Caco-2 (cell line): ENCODE results near the gene SLC25A29. TPM values are rescaled to one million over a fixed set of nuclear protein-coding genes. Genes with fewer than 3 reads are reported as not detected.

Source experiments
- BruUV-seq: library from RNA; stranded (reverse); fragments of 400-500 nt; replicated peaks from 2 replicates; lab custom pipeline; 2021; lab: Mats Ljungman, UMichigan
- CTCF ChIA-PET: fragments of 300-600 bp; sonication (Branson Sonifier 250); formaldehyde crosslinking; loops from one replicate; lab custom pipeline; 2022; ENCODE audit warnings: antibody characterized with exemption; lab: Charles Lee
- POLR2A ChIA-PET: fragments of 300-600 bp; sonication (Branson Sonifier 250); formaldehyde crosslinking; loops from one replicate; lab custom pipeline; 2022; ENCODE audit warnings: antibody characterized with exemption; lab: Charles Lee
- DNase-seq, 2 experiments: peaks; one replicate each; pipeline versions ENCODE4 v3.0.0 to v3.0.0-alpha.2; 2020 to 2022
- H3K27me3 ChIP-seq: replicated peaks from 2 replicates; pipeline ENCODE4 v1.6.0; 2011; ENCODE audit warnings: low read length; ENCODE audit not compliant: control insufficient read depth, insufficient read depth
- H3K36me3 ChIP-seq: 2 replicates; pipeline ENCODE4 v1.5.1; 2011; ENCODE audit warnings: low read length; ENCODE audit not compliant: control insufficient read depth, insufficient read depth
- H3K4me1 ChIP-seq: fragments of 250-450 bp; sonication (Bioruptor Pico); 2 replicates; pipeline ENCODE4 v1.5.1; 2020; ENCODE audit warnings: mild to moderate bottlenecking
- H3K4me3 ChIP-seq: 2 replicates; pipeline ENCODE4 v1.5.1; 2011; ENCODE audit warnings: low read depth, mild to moderate bottlenecking, control low read depth, low read length
- H3K9me3 ChIP-seq: fragments of 250-450 bp; sonication (Bioruptor Pico); 2 replicates; pipeline ENCODE4 v1.5.1; 2020; ENCODE audit warnings: mild to moderate bottlenecking, moderate library complexity
- H3K27ac Mint-ChIP-seq: one replicate; pipeline ENCODE4 v1.8.0; 2022; ENCODE audit warnings: mixed read lengths; ENCODE audit not compliant: unreplicated experiment
- H3K27me3 Mint-ChIP-seq: one replicate; pipeline ENCODE4 v1.8.0; 2022; ENCODE audit warnings: mixed read lengths; ENCODE audit not compliant: insufficient read depth, unreplicated experiment
- H3K36me3 Mint-ChIP-seq: one replicate; pipeline ENCODE4 v1.8.0; 2022; ENCODE audit warnings: mild to moderate bottlenecking, mixed read lengths; ENCODE audit not compliant: insufficient read depth, unreplicated experiment
- H3K4me1 Mint-ChIP-seq: one replicate; pipeline ENCODE4 v1.8.0; 2022; ENCODE audit warnings: low read depth, mixed read lengths; ENCODE audit not compliant: unreplicated experiment
- H3K4me3 Mint-ChIP-seq: one replicate; pipeline ENCODE4 v1.8.0; 2022; ENCODE audit warnings: mild to moderate bottlenecking, moderate library complexity, mixed read lengths; ENCODE audit not compliant: unreplicated experiment
- H3K9me3 Mint-ChIP-seq: one replicate; pipeline ENCODE4 v1.8.0; 2022; ENCODE audit warnings: mixed read lengths; ENCODE audit not compliant: unreplicated experiment
- intact Hi-C: fragments of 100-400 bp; cut with micrococcal nuclease; formaldehyde crosslinking; loops from one replicate; pipeline ENCODE4 v1.10.0; 2022; ENCODE audit not compliant: unreplicated experiment
- total RNA-seq: library from RNA; stranded (reverse); gene quantifications from 2 replicates; pipeline ENCODE4 v1.2.3, GENCODE V29; 2022
- TF ChIP-seq, protein P1 (sequence below), 2 experiments: fragments of 200-600 bp in 1 of 2; IDR thresholded peaks; 1 replicate in 1 of 2; 2 replicates in 1 of 2; pipeline versions ENCODE4 v1.5.1 to v1.8.0; 2011 to 2022; ENCODE audit warnings: antibody characterized with exemption in 1 of 2, control low read depth in 1 of 2, inconsistent platforms in 1 of 2, low read depth in 1 of 2, low read length in 1 of 2, mild to moderate bottlenecking in 1 of 2, moderate library complexity in 1 of 2; ENCODE audit not compliant: insufficient read depth in 1 of 2, severe bottlenecking in 1 of 2, unreplicated experiment in 1 of 2

SLC25A29 gene
- total RNA-seq, 1 experiment from 2014 or later = 28.5 TPM

DNA sequence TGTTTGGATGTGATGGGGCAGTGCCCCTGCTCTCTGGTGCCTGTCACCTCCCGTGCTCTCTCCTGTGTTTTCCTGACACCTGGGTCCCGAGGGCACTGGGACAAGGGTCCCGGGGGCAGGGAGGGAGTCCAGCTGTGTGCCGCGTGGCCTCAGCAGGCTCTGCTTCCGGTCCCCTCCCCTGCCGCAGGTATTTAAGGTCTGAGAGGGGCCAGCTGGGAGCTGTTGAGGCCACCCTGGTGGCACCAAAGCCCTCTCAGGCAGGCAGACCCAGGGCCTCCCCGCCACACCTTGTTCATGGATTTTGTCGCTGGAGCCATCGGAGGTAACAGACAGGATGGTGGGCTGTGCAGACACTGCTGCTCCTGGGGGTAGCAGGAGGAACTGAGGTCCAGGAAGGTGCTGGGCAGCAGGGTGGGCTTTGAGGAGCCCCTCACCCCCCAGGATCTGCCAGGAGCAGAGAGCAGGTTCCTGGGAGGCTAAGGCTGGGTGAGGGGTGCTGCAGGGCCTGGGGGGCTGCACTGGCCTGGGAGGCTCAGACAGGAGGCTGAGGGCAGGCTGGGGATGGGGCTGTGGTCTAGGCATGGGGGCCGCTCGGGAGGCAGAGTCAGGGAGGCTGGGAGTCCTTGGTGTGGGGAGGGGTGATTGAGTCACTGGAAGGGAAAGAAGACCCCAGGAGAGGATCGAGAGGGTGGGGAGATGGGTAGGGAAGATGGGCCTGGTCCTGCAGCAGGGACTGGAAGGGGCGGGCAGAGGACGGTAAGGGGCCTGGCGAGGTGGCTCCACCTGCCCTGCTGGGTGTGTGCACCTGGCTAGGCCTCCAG is 17.1 kb upstream of the SLC25A29 start, which contains the start of gene SLC25A47:
SLC25A47 (plus strand) TSS at position 219 of the 821 bp plus-strand sequence; CDS start at position 295, 76 bp downstream.
- intact Hi-C loops = no loop called here
- no peaks in the 10 kb centered on the region for H3K36me3 Mint-ChIP-seq

DNA sequence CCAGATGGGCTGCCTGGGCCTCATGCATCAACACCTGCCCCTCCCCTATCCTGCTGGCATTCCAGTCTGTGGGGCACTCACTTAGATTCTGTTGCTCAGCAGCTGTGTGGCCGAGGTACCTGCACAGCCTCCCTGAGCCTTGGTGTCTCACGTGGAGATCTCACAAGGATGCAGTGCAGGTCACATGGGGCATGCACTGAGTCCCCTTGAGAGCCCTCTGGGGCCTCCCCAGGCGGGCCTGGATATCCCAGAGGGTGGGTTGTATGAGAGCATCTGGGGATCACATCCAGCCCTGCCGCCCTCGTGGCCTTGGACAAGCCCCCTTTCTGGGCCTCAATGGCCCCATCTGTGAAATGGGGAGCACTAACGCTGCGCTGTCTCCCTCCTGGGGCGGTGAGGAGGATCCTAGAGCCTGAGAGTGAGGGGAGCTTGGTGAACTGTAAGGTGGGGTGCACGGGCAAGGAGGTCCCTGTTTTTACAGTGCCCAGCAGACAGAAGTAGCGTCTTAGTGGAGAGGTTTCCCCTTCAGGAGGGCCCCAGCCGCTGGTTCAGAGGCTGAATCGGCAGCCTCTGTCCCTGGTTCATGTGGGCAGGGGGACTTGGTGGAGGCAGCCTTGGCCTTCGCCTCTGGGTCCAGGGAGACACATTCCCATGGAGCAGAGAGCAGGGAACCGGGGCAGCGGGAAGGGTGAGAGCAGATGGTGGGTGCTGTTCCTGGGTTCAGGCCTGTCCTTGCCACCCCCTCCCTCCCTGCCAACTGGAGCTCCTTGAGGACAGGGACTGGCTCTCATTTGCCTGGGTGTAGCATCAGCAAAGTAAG is 16.1 kb upstream of the SLC25A29 start:
- Mint-ChIP-seq H3K4me1 (peaks cover 11% of the 10 kb centered on the region), H3K4me3 (no peak overlapping the region), H3K9me3 (no peaks in the 10 kb centered on the region), H3K27ac (peak overlapping the region; percentile 13), H3K36me3 (no peaks in the 10 kb centered on the region), H3K27me3 (no peaks in the 10 kb centered on the region)
- TF ChIP-seq, protein P1, sequence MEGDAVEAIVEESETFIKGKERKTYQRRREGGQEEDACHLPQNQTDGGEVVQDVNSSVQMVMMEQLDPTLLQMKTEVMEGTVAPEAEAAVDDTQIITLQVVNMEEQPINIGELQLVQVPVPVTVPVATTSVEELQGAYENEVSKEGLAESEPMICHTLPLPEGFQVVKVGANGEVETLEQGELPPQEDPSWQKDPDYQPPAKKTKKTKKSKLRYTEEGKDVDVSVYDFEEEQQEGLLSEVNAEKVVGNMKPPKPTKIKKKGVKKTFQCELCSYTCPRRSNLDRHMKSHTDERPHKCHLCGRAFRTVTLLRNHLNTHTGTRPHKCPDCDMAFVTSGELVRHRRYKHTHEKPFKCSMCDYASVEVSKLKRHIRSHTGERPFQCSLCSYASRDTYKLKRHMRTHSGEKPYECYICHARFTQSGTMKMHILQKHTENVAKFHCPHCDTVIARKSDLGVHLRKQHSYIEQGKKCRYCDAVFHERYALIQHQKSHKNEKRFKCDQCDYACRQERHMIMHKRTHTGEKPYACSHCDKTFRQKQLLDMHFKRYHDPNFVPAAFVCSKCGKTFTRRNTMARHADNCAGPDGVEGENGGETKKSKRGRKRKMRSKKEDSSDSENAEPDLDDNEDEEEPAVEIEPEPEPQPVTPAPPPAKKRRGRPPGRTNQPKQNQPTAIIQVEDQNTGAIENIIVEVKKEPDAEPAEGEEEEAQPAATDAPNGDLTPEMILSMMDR (IDR thresholded peaks at IDR 0.05; ENCODE audit: insufficient read depth in 1 of 2, low read depth in 1 of 2, low read length in 1 of 2, severe bottlenecking in 1 of 2, unreplicated experiment in 1 of 2) = no peak
- intact Hi-C loops = no loop called here
- no peaks in the 10 kb centered on the region for H3K27me3 ChIP-seq
- ChIA-PET POLR2A (no interaction called here), CTCF (interaction anchor here (0.6 kb wide), 1 partner anchor 168 kb away, joined by 7 read pairs; no protein-coding TSS in a partner anchor)
- no peaks in the 10 kb centered on the region for H3K36me3 ChIP-seq
- H3K9me3 ChIP-seq = no peaks in the 10 kb centered on the region
- no peak for DNase-seq
- H3K4me3 ChIP-seq = no peak overlapping the region
- H3K4me1 ChIP-seq = no peaks in the 10 kb centered on the region
- no TSS peak for BruUV-seq

More for the DNA sequence above, 17.1 kb upstream of the SLC25A29 start, which contains the start of gene SLC25A47:
- H3K27ac Mint-ChIP-seq = peak within 1 kb of the TSS; percentile 13
- BruUV-seq = no TSS peak
- H3K4me1 Mint-ChIP-seq = peaks cover 11% of the 10 kb centered on the region
- Histone ChIP-seq H3K9me3 (no peaks in the 10 kb centered on the region), H3K4me1 (peaks cover under 1% of the 10 kb centered on the region; the same call in 1 of the 2 replicates), H3K36me3 (no peaks in the 10 kb centered on the region), H3K4me3 (no peak within 1 kb of the TSS), H3K27me3 (no peaks in the 10 kb centered on the region)
- no peak within 1 kb of the TSS for H3K4me3 Mint-ChIP-seq
- no peak for DNase-seq
- no peaks in the 10 kb centered on the region for H3K27me3 Mint-ChIP-seq
- no peaks in the 10 kb centered on the region for H3K9me3 Mint-ChIP-seq
- TF ChIP-seq, protein P1 (IDR thresholded peaks at IDR 0.05; ENCODE audit: insufficient read depth in 1 of 2, low read depth in 1 of 2, low read length in 1 of 2, severe bottlenecking in 1 of 2, unreplicated experiment in 1 of 2) = no peak
- POLR2A ChIA-PET = no interaction called here
- CTCF ChIA-PET = no interaction called here

DNA sequence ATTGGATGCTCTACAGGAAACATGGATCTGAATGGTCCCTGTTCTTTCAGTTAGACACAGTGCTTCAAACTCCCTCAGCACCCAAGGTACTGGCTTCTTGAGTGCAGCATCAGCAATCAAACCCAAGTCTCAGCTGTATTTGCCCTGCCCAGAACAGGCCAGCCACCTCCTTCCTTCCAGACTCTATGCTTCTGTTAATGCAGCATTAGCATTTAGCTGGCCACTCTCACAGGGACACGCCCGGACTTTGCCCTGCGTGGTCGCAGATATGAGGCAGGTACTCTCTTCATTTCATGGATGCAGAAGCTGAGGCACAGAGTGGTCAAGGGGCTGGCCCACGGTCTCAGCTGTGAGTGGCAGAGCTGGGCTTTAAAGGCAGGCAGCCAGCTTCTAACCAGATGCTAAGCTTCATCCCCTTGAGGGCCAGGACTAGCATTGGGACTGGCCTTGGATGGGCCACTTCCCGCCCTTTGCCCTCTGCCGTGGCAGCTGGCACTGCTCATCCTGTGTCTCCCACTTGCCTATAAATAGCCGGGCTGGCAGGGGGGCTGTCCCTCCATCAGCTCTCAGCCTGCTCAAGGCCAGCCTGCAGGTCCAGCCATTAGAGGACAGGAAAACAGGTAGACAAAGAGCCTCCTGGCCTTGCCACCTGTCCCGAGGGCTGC is 15.4 kb upstream of the SLC25A29 start:
- Histone ChIP-seq H3K27me3 (no peaks in the 10 kb centered on the region), H3K36me3 (no peaks in the 10 kb centered on the region), H3K4me1 (no peaks in the 10 kb centered on the region), H3K9me3 (no peaks in the 10 kb centered on the region), H3K4me3 (no peak overlapping the region)
- H3K9me3 Mint-ChIP-seq = no peaks in the 10 kb centered on the region
- no peak overlapping the region for H3K4me3 Mint-ChIP-seq
- TF ChIP-seq, protein P1 (IDR thresholded peaks at IDR 0.05; ENCODE audit: insufficient read depth in 1 of 2, low read depth in 1 of 2, low read length in 1 of 2, severe bottlenecking in 1 of 2, unreplicated experiment in 1 of 2) = no peak
- H3K36me3 Mint-ChIP-seq = no peaks in the 10 kb centered on the region
- DNase-seq = no peak
- no peaks in the 10 kb centered on the region for H3K27me3 Mint-ChIP-seq
- H3K27ac Mint-ChIP-seq = no peak overlapping the region
- CTCF ChIA-PET = interaction anchor here (0.6 kb wide), 1 partner anchor 18 kb away, joined by 3 read pairs; no protein-coding TSS in a partner anchor
- no TSS peak for BruUV-seq
- intact Hi-C loops = no loop called here
- POLR2A ChIA-PET = no interaction called here
- H3K4me1 Mint-ChIP-seq = peaks cover 11% of the 10 kb centered on the region
